ENCODE results near the gene PYY. TPM values are rescaled to one million over a fixed set of nuclear protein-coding genes. Genes with fewer than 3 reads are reported as not detected.
"Not testable (repeated sequence)": the region's sequence is repeated elsewhere in the genome, so short reads cannot be mapped to it uniquely, and the experiment has no call there.

The PYY gene
- total RNA-seq, 3 donors from 2014 or later (not counting 1 experiment from before 2014, with no cell fraction given), result not detected

DNA sequence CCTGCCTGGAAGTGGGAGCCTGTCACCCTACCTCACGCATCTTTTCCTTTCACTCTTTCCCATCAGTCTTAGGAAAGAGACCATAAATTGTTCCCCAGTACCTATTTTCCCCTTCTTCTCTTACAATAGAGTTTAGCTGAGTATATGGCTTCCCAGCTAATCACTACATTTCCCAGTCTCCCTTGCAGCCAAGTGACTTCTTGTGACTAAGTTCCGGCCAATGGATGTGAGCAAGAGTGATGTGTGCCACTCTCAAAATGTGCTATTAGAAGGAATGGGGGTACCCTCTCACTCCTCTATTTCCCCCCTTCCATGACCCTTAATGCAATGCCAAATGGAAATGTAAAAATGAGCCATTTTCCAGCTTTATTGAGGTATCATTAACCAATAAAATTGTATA is 8.2 kb upstream of the PYY start:
- Mint-ChIP-seq H3K9me3 (no peaks in the 10 kb centered on the region), H3K27ac (no peak overlapping the region), H3K27me3 (ENCODE audit: low read depth in 2 of 2) (peaks cover 19 to 26% of the 10 kb centered on the region in 2 donors), H3K36me3 (no peaks in the 10 kb centered on the region), H3K4me3 (no peak overlapping the region), H3K4me1 (no peaks in the 10 kb centered on the region)
- no peaks in the 10 kb centered on the region for H3K4me1 ChIP-seq (ENCODE audit: control insufficient read depth, insufficient read depth, low read length)
- H3K27ac ChIP-seq (ENCODE audit: low read length), result no peak overlapping the region
- H3K36me3 ChIP-seq (ENCODE audit: control insufficient read depth, insufficient read depth, low read length), result no peaks in the 10 kb centered on the region
- no peak for ATAC-seq
- intact Hi-C loops (cut with micrococcal nuclease), result no loop called here
- H3K27me3 ChIP-seq (ENCODE audit: control insufficient read depth, insufficient read depth, low read length), result no peaks in the 10 kb centered on the region
- 90% methylated on average over 2 of the region's 2 CpGs for WGBS (ENCODE audit: insufficient coverage)
- no peak for TF ChIP-seq CTCF (IDR thresholded peaks at IDR 0.05)
- DNase-seq, result no peak
- H3K9me3 ChIP-seq (ENCODE audit: control insufficient read depth, insufficient read depth, low read length), result no peaks in the 10 kb centered on the region
- no peak overlapping the region for H3K4me3 ChIP-seq (ENCODE audit: low read length)

- H3K27ac ChIP-seq (ENCODE audit: low read length); H3K27me3 ChIP-seq (ENCODE audit: control insufficient read depth, insufficient read depth, low read length); ATAC-seq; H3K27ac Mint-ChIP-seq; H3K4me3 Mint-ChIP-seq; H3K4me3 ChIP-seq (ENCODE audit: low read length); intact Hi-C loops (cut with micrococcal nuclease); H3K36me3 Mint-ChIP-seq; H3K36me3 ChIP-seq (ENCODE audit: control insufficient read depth, insufficient read depth, low read length); DNase-seq; H3K4me1 ChIP-seq (ENCODE audit: control insufficient read depth, insufficient read depth, low read length); H3K4me1 Mint-ChIP-seq; H3K9me3 Mint-ChIP-seq; H3K9me3 ChIP-seq (ENCODE audit: control insufficient read depth, insufficient read depth, low read length): not testable (repeated sequence)
- WGBS (ENCODE audit: insufficient coverage), result 93% methylated on average over 6 of the region's 6 CpGs
- H3K27me3 Mint-ChIP-seq (ENCODE audit: low read depth in 2 of 2), result peaks cover 19 to 26% of the 10 kb centered on the region in 2 donors
Observed at GRCh38 chr17:43961292-43961691, 7.6 kb upstream of the PYY start.

- no peak overlapping the region for H3K4me3 ChIP-seq (ENCODE audit: low read length)
- TF ChIP-seq CTCF (IDR thresholded peaks at IDR 0.05), result no peak
- no peaks in the 10 kb centered on the region for H3K9me3 Mint-ChIP-seq
- WGBS (ENCODE audit: insufficient coverage), result 67% methylated on average over 2 of the region's 2 CpGs
- H3K27me3 Mint-ChIP-seq (ENCODE audit: low read depth in 2 of 2), result peaks cover 28 to 30% of the 10 kb centered on the region in 2 donors
- ATAC-seq (no peak), DNase-seq (no peak)
- no peaks in the 10 kb centered on the region for H3K9me3 ChIP-seq (ENCODE audit: control insufficient read depth, insufficient read depth, low read length)
- no peaks in the 10 kb centered on the region for H3K4me1 ChIP-seq (ENCODE audit: control insufficient read depth, insufficient read depth, low read length)
- no peaks in the 10 kb centered on the region for H3K4me1 Mint-ChIP-seq
- intact Hi-C loops (cut with micrococcal nuclease), result no loop called here
- peaks cover 5% of the 10 kb centered on the region for H3K27me3 ChIP-seq (ENCODE audit: control insufficient read depth, insufficient read depth, low read length)
- H3K36me3 Mint-ChIP-seq, result no peaks in the 10 kb centered on the region
- H3K27ac Mint-ChIP-seq, result no peak overlapping the region
- no peaks in the 10 kb centered on the region for H3K36me3 ChIP-seq (ENCODE audit: control insufficient read depth, insufficient read depth, low read length)
- H3K27ac ChIP-seq (ENCODE audit: low read length), result no peak overlapping the region
- no peak overlapping the region for H3K4me3 Mint-ChIP-seq
Observed at GRCh38 chr17:43958748-43959352, 5.1 kb upstream of the PYY start.

GRCh38 chr17:43956222-43956621 is 2.5 kb upstream of the PYY start:
- H3K4me3 Mint-ChIP-seq, result no peak overlapping the region
- Histone ChIP-seq H3K27me3 (ENCODE audit: control insufficient read depth, insufficient read depth, low read length) (peaks cover 26% of the 10 kb centered on the region), H3K4me3 (ENCODE audit: low read length) (no peak overlapping the region), H3K36me3 (ENCODE audit: control insufficient read depth, insufficient read depth, low read length) (no peaks in the 10 kb centered on the region), H3K9me3 (ENCODE audit: control insufficient read depth, insufficient read depth, low read length) (no peaks in the 10 kb centered on the region), H3K4me1 (ENCODE audit: control insufficient read depth, insufficient read depth, low read length) (peaks cover 10% of the 10 kb centered on the region), H3K27ac (ENCODE audit: low read length) (no peak overlapping the region)
- peaks cover 5 to 9% of the 10 kb centered on the region in 2 donors for H3K4me1 Mint-ChIP-seq
- no peaks in the 10 kb centered on the region for H3K36me3 Mint-ChIP-seq
- intact Hi-C loops (cut with micrococcal nuclease), result no loop called here
- peaks cover 27 to 38% of the 10 kb centered on the region in 2 donors for H3K27me3 Mint-ChIP-seq (ENCODE audit: low read depth in 2 of 2)
- H3K27ac Mint-ChIP-seq, result no peak overlapping the region
- 94% methylated on average over 6 of the region's 8 CpGs for WGBS (ENCODE audit: insufficient coverage)
- no peak for DNase-seq
- TF ChIP-seq CTCF (IDR thresholded peaks at IDR 0.05), result no peak
- H3K9me3 Mint-ChIP-seq, result no peaks in the 10 kb centered on the region
- no peak for ATAC-seq
